OCI-LY1 (cell line): ENCODE measurements around the gene CPVL.

ENCODE experiments used
- H2AFZ ChIP-seq: fragments of 200-600 bp; sonication (generic), shearing (Covaris generic); 2 replicates; pipeline ENCODE4 v1.6.0; 2014; ENCODE audit warnings: antibody characterized with exemption, mild to moderate bottlenecking, low read length
- H3F3A ChIP-seq: fragments of 200-600 bp; sonication (generic), shearing (Covaris generic); 2 replicates; pipeline ENCODE4 v1.6.0; 2014; ENCODE audit warnings: mild to moderate bottlenecking, antibody characterized with exemption, low read length, moderate library complexity; ENCODE audit not compliant: insufficient read depth
- H3K27ac ChIP-seq: fragments of 200-600 bp; sonication (generic); 2 replicates; pipeline ENCODE4 v1.5.1; 2014; ENCODE audit warnings: low read length, mixed run types, mild to moderate bottlenecking, low read depth; ENCODE audit not compliant: poor library complexity, severe bottlenecking
- H3K27me3 ChIP-seq: fragments of 200-600 bp; sonication (generic); 2 replicates; pipeline ENCODE4 v1.6.0; 2014; ENCODE audit warnings: antibody characterized with exemption, mild to moderate bottlenecking, low read length, moderate library complexity; ENCODE audit not compliant: insufficient read depth
- H3K36me3 ChIP-seq: fragments of 200-600 bp; sonication (generic); 2 replicates; pipeline ENCODE4 v1.6.1; 2014; ENCODE audit warnings: mild to moderate bottlenecking, antibody characterized with exemption, low read length, moderate library complexity, mixed read lengths; ENCODE audit not compliant: insufficient read depth
- H3K4me1 ChIP-seq: fragments of 200-600 bp; sonication (generic); 2 replicates; pipeline ENCODE4 v1.5.1; 2014; ENCODE audit warnings: mild to moderate bottlenecking, low read length, moderate library complexity; ENCODE audit not compliant: insufficient read depth, severe bottlenecking
- H3K4me2 ChIP-seq: fragments of 200-600 bp; sonication (generic), shearing (Covaris generic); 2 replicates; pipeline ENCODE4 v1.6.1; 2014; ENCODE audit warnings: low read length
- H3K4me3 ChIP-seq: fragments of 200-600 bp; sonication (generic); 2 replicates; pipeline ENCODE4 v1.5.1; 2014; ENCODE audit warnings: low read length, low read depth, mild to moderate bottlenecking, mixed read lengths; ENCODE audit not compliant: poor library complexity, severe bottlenecking
- H3K79me2 ChIP-seq: fragments of 200-600 bp; shearing (Covaris generic); 2 replicates; pipeline ENCODE4 v1.6.1; 2016; ENCODE audit warnings: mixed run types, low read length, mixed read lengths; ENCODE audit not compliant: insufficient read depth
- H3K9ac ChIP-seq: fragments of 200-600 bp; sonication (generic), shearing (Covaris generic); 2 replicates; pipeline ENCODE4 v1.6.1; 2014; ENCODE audit warnings: mild to moderate bottlenecking, low read length, mixed read lengths
- H3K9me2 ChIP-seq: fragments of 200-600 bp; sonication (generic), shearing (Covaris generic); 2 replicates; pipeline ENCODE4 v1.6.1; 2014; ENCODE audit warnings: low read depth, mild to moderate bottlenecking, low read length, mixed read lengths
- H3K9me3 ChIP-seq: fragments of 200-600 bp; shearing (Covaris generic); 2 replicates; pipeline ENCODE4 v1.6.1; 2014; ENCODE audit warnings: low read length, mixed read lengths
- H4K20me1 ChIP-seq: fragments of 200-600 bp; sonication (generic), shearing (Covaris generic); 2 replicates; pipeline ENCODE4 v1.6.0; 2016; ENCODE audit warnings: mild to moderate bottlenecking, low read length; ENCODE audit not compliant: insufficient read depth
- EZH2 ChIP-seq: fragments of 200-600 bp; sonication (generic), shearing (Covaris generic); IDR thresholded peaks from 2 replicates; pipeline ENCODE4 v1.8.0; 2017; ENCODE audit warnings: borderline replicate concordance, mixed run types, mild to moderate bottlenecking, antibody characterized with exemption, low read length, moderate library complexity, mixed read lengths
- TF ChIP-seq, protein P1 (sequence below): fragments of 200-600 bp; sonication (generic), shearing (Covaris generic); IDR thresholded peaks from 2 replicates; pipeline ENCODE4 v1.5.1; 2017; ENCODE audit warnings: mild to moderate bottlenecking, antibody characterized with exemption, low read length, moderate library complexity, mixed read lengths

CPVL gene

GRCh38 chr7:29190349-29191045 is 44.2 kb upstream of the CPVL start:
- no peak overlapping the region for H3K9ac ChIP-seq
- no peaks in the 10 kb centered on the region for H3K9me2 ChIP-seq
- no peaks in the 10 kb centered on the region for H3F3A ChIP-seq
- H3K36me3 ChIP-seq = no peaks in the 10 kb centered on the region
- H4K20me1 ChIP-seq = no peaks in the 10 kb centered on the region
- H3K9me3 ChIP-seq = no peaks in the 10 kb centered on the region
- H3K4me2 ChIP-seq = no peak overlapping the region
- H3K79me2 ChIP-seq = no peaks in the 10 kb centered on the region
- H2AFZ ChIP-seq = no peak overlapping the region
- H3K4me3 ChIP-seq = no peak overlapping the region
- 0 out of 2 replicates have a peak, but pooled peaks cover 6% of the 10 kb centered on the region for H3K27me3 ChIP-seq
- H3K4me1 ChIP-seq = no peaks in the 10 kb centered on the region
- TF ChIP-seq, protein P1, sequence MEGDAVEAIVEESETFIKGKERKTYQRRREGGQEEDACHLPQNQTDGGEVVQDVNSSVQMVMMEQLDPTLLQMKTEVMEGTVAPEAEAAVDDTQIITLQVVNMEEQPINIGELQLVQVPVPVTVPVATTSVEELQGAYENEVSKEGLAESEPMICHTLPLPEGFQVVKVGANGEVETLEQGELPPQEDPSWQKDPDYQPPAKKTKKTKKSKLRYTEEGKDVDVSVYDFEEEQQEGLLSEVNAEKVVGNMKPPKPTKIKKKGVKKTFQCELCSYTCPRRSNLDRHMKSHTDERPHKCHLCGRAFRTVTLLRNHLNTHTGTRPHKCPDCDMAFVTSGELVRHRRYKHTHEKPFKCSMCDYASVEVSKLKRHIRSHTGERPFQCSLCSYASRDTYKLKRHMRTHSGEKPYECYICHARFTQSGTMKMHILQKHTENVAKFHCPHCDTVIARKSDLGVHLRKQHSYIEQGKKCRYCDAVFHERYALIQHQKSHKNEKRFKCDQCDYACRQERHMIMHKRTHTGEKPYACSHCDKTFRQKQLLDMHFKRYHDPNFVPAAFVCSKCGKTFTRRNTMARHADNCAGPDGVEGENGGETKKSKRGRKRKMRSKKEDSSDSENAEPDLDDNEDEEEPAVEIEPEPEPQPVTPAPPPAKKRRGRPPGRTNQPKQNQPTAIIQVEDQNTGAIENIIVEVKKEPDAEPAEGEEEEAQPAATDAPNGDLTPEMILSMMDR = no peak
- TF ChIP-seq EZH2 = no peak
- no peak overlapping the region for H3K27ac ChIP-seq

GRCh38 chr7:29189743-29190201 is 43.4 kb upstream of the CPVL start:
- Histone ChIP-seq H3K9me3 (no peaks in the 10 kb centered on the region), H3K27ac (no peak overlapping the region), H3F3A (no peaks in the 10 kb centered on the region), H3K27me3 (0 out of 2 replicates have a peak, but pooled peaks cover 6% of the 10 kb centered on the region), H3K4me3 (no peak overlapping the region), H3K9me2 (no peaks in the 10 kb centered on the region), H3K4me1 (no peaks in the 10 kb centered on the region), H3K9ac (no peak overlapping the region), H3K36me3 (no peaks in the 10 kb centered on the region), H2AFZ (no peak overlapping the region), H3K4me2 (no peak overlapping the region), H4K20me1 (no peaks in the 10 kb centered on the region), H3K79me2 (no peaks in the 10 kb centered on the region)
- TF ChIP-seq, protein P1 = peak; percentile 94
- no peak for TF ChIP-seq EZH2

- H3K36me3 ChIP-seq = no peaks in the 10 kb centered on the region
- no peaks in the 10 kb centered on the region for H3K79me2 ChIP-seq
- no peak overlapping the region for H3K4me2 ChIP-seq
- no peaks in the 10 kb centered on the region for H3K9me3 ChIP-seq
- no peaks in the 10 kb centered on the region for H4K20me1 ChIP-seq
- no peak overlapping the region for H3K9ac ChIP-seq
- H3K9me2 ChIP-seq = no peaks in the 10 kb centered on the region
- no peaks in the 10 kb centered on the region for H3K4me1 ChIP-seq
- H3K27ac ChIP-seq = no peak overlapping the region
- no peaks in the 10 kb centered on the region for H3F3A ChIP-seq
- H3K27me3 ChIP-seq = no peaks in the 10 kb centered on the region
- no peak overlapping the region for H3K4me3 ChIP-seq
- H2AFZ ChIP-seq = no peak overlapping the region
- TF ChIP-seq EZH2 = no peak
- TF ChIP-seq, protein P1 = no peak
Measured at GRCh38 chr7:29185613-29186012, 39.3 kb upstream of the CPVL start.
